Right lobe of liver (tissue), 6 donors: ENCODE measurements around the gene BTBD17. TPM values are rescaled to one million over a fixed set of nuclear protein-coding genes. Genes with fewer than 3 reads are reported as not detected.

ENCODE experiments used
- ATAC-seq, 4 donors: fragments of 200-7000 bp; cut with Tn5 transposase; one replicate each; pipeline ENCODE4 v1.9.1; 2020; ENCODE audit warnings: mild to moderate bottlenecking in 4 of 4, moderate library complexity in 4 of 4
- DNase-seq, 3 donors: peaks; one replicate each; pipeline ENCODE4 v3.0.0-alpha.2; 2020
- H3K27ac ChIP-seq, 3 donors: fragments of 200-600 bp; one replicate each; pipeline ENCODE4 v1.8.0; 2022
- H3K27me3 ChIP-seq, 2 donors: fragments of 200-600 bp; one replicate each; pipeline ENCODE4 v1.8.0; 2022
- H3K36me3 ChIP-seq, 4 donors: fragments of 200-600 bp; sonication (generic) in 1 of 4; one replicate each; pipeline versions ENCODE4 v1.5.1 to v1.8.0; 2017 to 2022; ENCODE audit warnings: control low read depth in 1 of 4
- H3K4me1 ChIP-seq, 4 donors: fragments of 200-600 bp; sonication (generic) in 1 of 4; one replicate each; pipeline versions ENCODE4 v1.5.1 to v1.8.0; 2017 to 2022; ENCODE audit warnings: control low read depth in 1 of 4
- H3K4me3 ChIP-seq, 3 donors: fragments of 200-600 bp; one replicate each; pipeline ENCODE4 v1.8.0; 2022
- H3K9me3 ChIP-seq, 4 donors: fragments of 200-600 bp; sonication (generic) in 1 of 4; one replicate each; pipeline versions ENCODE4 v1.5.1 to v1.8.0; 2017 to 2022; ENCODE audit warnings: control low read depth in 1 of 4
- POLR2A ChIP-seq: fragments of 450-650 bp; IDR thresholded peaks from one replicate; pipeline ENCODE4 v1.6.1; 2017; ENCODE audit warnings: antibody characterized with exemption, mild to moderate bottlenecking
- WGBS: methylation state at CpG from one replicate; pipeline ENCODE4 v1.1.6; 2018; ENCODE audit warnings: low coverage, low lambda C conversion rate; ENCODE audit not compliant: insufficient coverage; ENCODE audit errors: missing lambda C conversion rate; 5-methylcytosine and 5-hydroxymethylcytosine counted together
- intact Hi-C, 2 donors: fragments of 100-400 bp; cut with DNase I; formaldehyde crosslinking; loops; one replicate each; pipeline versions ENCODE4 v1.11.2 to v1.14.1; 2022
- total RNA-seq, 6 experiments: library from RNA; depleted of rRNA in 2 of 6; stranded (reverse); fragments of >200 nt in 2 of 6; fragmentation: NEBNext Ultra II Directional in 3 of 6; extraction: Animal tissue kit (Norgen Biotek cat#: 25700) in 3 of 6; gene quantifications; one replicate each; pipeline versions ENCODE4 v1.1.0 to v1.2.4, GENCODE V29; 2016 to 2023
- TF ChIP-seq, protein P1 (sequence below), 4 donors: fragments of 200-600 bp in 3 of 4; fragments of 450-650 bp in 1 of 4; IDR thresholded peaks; one replicate each; pipeline versions ENCODE4 v1.5.1 to v1.8.0; 2016 to 2022; ENCODE audit warnings: antibody characterized with exemption in 4 of 4, mild to moderate bottlenecking in 2 of 4
- donor health status: DM: no; HTN: yes; CAD: no.
- donor health status: DM: no; HTN: no; CAD: no.
- donor health status: DM: no; HTN: no; CAD: no.
- donor health status: DM: no; HTN: yes; CAD: no.
- donor health status: DM: no; HTN: yes; CAD: no.

The BTBD17 gene
- total RNA-seq, 6 experiments from 2014 or later = not detected

DNA sequence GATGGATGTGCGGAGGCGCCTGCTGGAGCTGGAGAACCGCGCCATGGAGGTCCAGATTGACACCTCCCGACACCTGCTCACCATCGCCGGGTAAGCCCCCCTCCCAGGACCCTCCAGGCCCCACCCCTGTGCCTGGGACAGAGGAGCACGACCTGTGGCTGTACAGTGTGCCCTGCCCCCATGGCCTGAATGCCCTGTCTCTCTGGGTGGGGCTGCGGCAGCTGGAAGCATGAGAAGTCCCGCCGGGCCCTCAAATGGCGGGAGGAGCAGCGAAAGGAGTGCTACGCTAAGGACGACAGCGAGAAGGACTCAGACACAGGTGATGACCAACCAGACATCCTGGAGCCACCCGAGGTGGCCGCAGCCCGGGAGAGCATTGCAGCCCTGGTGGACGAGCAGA lies 11.2 kb downstream of the BTBD17 start:
- Histone ChIP-seq H3K9me3 (no peaks in the 10 kb centered on the region), H3K4me3 (no peak overlapping the region), H3K36me3 (no peaks in the 10 kb centered on the region), H3K4me1 (no peaks in the 10 kb centered on the region), H3K27me3 (peaks cover 0 to 11% of the 10 kb centered on the region in 2 donors), H3K27ac (no peak overlapping the region)
- TF ChIP-seq POLR2A = no peak
- TF ChIP-seq, protein P1, sequence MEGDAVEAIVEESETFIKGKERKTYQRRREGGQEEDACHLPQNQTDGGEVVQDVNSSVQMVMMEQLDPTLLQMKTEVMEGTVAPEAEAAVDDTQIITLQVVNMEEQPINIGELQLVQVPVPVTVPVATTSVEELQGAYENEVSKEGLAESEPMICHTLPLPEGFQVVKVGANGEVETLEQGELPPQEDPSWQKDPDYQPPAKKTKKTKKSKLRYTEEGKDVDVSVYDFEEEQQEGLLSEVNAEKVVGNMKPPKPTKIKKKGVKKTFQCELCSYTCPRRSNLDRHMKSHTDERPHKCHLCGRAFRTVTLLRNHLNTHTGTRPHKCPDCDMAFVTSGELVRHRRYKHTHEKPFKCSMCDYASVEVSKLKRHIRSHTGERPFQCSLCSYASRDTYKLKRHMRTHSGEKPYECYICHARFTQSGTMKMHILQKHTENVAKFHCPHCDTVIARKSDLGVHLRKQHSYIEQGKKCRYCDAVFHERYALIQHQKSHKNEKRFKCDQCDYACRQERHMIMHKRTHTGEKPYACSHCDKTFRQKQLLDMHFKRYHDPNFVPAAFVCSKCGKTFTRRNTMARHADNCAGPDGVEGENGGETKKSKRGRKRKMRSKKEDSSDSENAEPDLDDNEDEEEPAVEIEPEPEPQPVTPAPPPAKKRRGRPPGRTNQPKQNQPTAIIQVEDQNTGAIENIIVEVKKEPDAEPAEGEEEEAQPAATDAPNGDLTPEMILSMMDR (IDR thresholded peaks at IDR 0.05) = no peak
- ATAC-seq = no peak
- intact Hi-C loops = no loop called here
- WGBS = 63% methylated on average over 12 of the region's 20 CpGs
- no peak for DNase-seq

DNA sequence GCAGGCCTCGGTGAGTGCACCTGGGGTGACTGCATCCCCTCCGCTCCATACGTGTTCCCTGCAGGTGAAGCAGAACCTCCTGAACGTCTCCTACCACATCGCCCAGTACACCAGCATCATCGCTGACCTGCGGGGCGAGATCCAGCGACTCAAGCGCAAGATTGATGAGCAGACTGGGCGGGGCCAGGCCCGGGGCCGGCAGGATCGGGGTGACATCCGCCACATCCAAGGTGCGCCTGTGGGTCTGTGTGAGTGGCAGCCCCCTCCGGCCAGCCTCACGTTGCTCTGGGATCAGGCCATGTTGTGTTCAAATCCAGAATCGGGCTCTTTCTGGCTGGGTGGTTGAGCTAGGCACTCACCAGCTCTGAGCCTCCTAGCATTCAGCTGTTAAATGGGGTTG lies 12.5 kb downstream of the BTBD17 start:
- TF ChIP-seq, protein P1 (IDR thresholded peaks at IDR 0.05) = no peak
- TF ChIP-seq POLR2A = no peak
- DNase-seq (no peak), ATAC-seq (no peak)
- H3K4me3 ChIP-seq = no peak overlapping the region
- intact Hi-C loops = no loop called here
- H3K27me3 ChIP-seq = peaks cover 0 to 11% of the 10 kb centered on the region in 2 donors
- H3K36me3 ChIP-seq = no peaks in the 10 kb centered on the region
- no peaks in the 10 kb centered on the region for H3K9me3 ChIP-seq
- H3K27ac ChIP-seq = no peak overlapping the region
- H3K4me1 ChIP-seq = no peaks in the 10 kb centered on the region
- WGBS = no CpG with 5 or more reads among the region's 19 CpGs

DNA sequence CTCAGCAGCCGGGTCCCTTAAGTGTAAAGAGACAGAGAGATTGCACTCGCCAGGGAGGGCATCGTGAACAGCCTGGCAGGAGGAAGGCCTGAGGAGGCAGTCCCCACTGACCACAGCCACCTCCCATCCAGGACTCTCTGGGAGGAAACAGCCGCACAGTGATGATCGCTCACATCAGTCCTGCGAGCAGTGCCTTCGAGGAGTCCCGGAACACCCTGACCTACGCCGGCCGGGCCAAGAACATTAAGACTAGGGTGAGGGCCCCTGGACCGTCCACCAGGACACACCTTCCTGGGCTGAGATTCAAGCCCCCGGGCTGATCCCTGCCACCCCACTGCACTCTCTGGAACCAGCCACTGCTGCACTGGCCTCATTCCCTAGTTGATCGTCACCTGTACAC lies 14.0 kb downstream of the BTBD17 start:
- DNase-seq (no peak), ATAC-seq (no peak)
- TF ChIP-seq POLR2A = no peak
- TF ChIP-seq, protein P1 (IDR thresholded peaks at IDR 0.05) = no peak
- H3K9me3 ChIP-seq = no peaks in the 10 kb centered on the region
- 60% methylated on average over 2 of the region's 14 CpGs for WGBS
- peaks cover 0 to 11% of the 10 kb centered on the region in 2 donors for H3K27me3 ChIP-seq
- H3K36me3 ChIP-seq = no peaks in the 10 kb centered on the region
- H3K4me1 ChIP-seq = no peaks in the 10 kb centered on the region
- no peak overlapping the region for H3K27ac ChIP-seq
- H3K4me3 ChIP-seq = no peak overlapping the region
- intact Hi-C loops = no loop called here

DNA sequence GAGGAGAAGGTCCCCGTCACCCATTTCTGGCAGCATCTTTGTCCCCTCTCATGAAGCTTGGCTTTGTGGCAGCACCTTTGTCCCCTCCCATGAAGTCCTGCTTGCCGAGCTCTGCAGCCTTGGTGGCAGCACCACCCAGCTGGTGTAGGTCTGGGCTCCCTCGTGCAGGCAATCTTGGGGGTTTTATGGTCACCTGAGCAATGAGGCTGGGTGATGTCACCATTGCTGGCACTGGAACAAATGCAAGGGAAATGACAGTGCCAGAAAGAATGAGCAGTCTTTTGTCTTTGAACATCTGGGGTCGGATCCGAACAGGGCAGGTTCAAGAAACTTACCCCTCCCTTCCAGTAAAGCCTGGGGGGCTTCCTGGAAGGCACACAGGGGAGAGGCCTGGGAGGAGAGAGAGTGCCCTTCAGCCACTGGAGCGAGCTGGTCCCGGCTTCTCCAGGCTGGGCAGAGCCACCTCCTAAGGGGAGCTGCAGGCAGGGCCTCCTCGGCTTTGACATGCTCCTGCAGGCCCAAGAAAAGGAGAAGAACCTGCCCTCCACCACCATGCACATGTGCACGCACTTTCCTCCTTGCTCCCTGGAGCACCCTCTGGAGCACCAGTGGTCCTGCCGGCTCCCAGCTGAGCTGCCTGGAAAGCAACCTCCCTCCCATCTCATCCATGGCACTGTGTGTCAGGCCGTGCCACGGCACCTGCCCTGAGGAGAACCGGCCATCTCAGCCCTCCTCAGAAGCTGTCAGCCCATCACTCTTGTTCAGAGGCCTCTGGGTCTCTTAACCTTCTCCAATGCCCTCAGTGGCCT lies 16.0 kb downstream of the BTBD17 start:
- Histone ChIP-seq H3K27me3 (no peaks in the 10 kb centered on the region), H3K4me1 (no peaks in the 10 kb centered on the region), H3K9me3 (no peaks in the 10 kb centered on the region), H3K4me3 (no peak overlapping the region), H3K27ac (no peak overlapping the region), H3K36me3 (no peaks in the 10 kb centered on the region)
- no peak for TF ChIP-seq POLR2A
- TF ChIP-seq, protein P1 (IDR thresholded peaks at IDR 0.05) = no peak
- WGBS = 52% methylated on average over 4 of the region's 13 CpGs
- no peak for DNase-seq
- no peak for ATAC-seq
- intact Hi-C loops = no loop called here
